ENCODE data around the gene PDS5A. TPM values are rescaled to one million over a fixed set of nuclear protein-coding genes. Genes with fewer than 3 reads are reported as not detected.

PDS5A gene
- total and polyA plus RNA-seq, 2 donors (not counting 3 experiments of a cell fraction or from before 2014, with no cell fraction given): 17.5 to 80.8 TPM

- POLR2A ChIA-PET: no interaction called here
- no peak overlapping the region for H3K9ac ChIP-seq (replicated peaks; ENCODE audit: extremely low read depth, insufficient read depth, low read length)
- no peak overlapping the region for H3K4me2 ChIP-seq (ENCODE audit: insufficient read depth, low read length)
- no peak overlapping the region for H2AFZ ChIP-seq (ENCODE audit: low read depth, low read length)
- H3K9me3 ChIP-seq (replicated peaks; ENCODE audit: control insufficient read depth, insufficient read depth, low read length): no peaks in the 10 kb centered on the region
- H3K27ac ChIP-seq (ENCODE audit: insufficient read depth, low read depth, low read length): no peak overlapping the region
- no TSS peak for BruUV-seq (replicated peaks)
- no peaks in the 10 kb centered on the region for H3K4me1 ChIP-seq (ENCODE audit: control insufficient read depth, extremely low read depth, insufficient read depth, low read length)
- dilution Hi-C loops (cut with MboI; ENCODE audit: extremely low pct_ligation_motif_present, low sequenced_read_pairs): no loop called here
- DNase-seq (ENCODE audit: low read depth, low spot score) (no peak), FAIRE-seq (no peak)
- H3K36me3 ChIP-seq (ENCODE audit: control insufficient read depth in 2 of 2, extremely low read depth in 1 of 2, insufficient read depth in 2 of 2, low read length in 2 of 2): peaks cover 3 to 16% of the 10 kb centered on the region in 2 experiments
- H3K4me3 ChIP-seq (replicated peaks in 1 of 3; ENCODE audit: insufficient read depth in 1 of 3, low read depth in 1 of 3, low read length in 3 of 3): no peak overlapping the region
- H3K27me3 ChIP-seq (ENCODE audit: control insufficient read depth in 2 of 2, insufficient read depth in 2 of 2, low read length in 2 of 2): no peaks in the 10 kb centered on the region
- no peaks in the 10 kb centered on the region for H3K9me1 ChIP-seq (replicated peaks; ENCODE audit: control insufficient read depth, extremely low read depth, insufficient read depth, low read length)
- intact Hi-C loops (cut with micrococcal nuclease): no loop called here
- no peaks in the 10 kb centered on the region for H4K20me1 ChIP-seq (replicated peaks; ENCODE audit: control insufficient read depth, extremely low read depth, insufficient read depth, low read length)
- CTCF ChIA-PET: interaction anchor here (1.3 to 1.4 kb wide), 2 partner anchors 8 to 12 kb away, joined by 3 to 5 read pairs; no protein-coding TSS in a partner anchor
- TF ChIP-seq EZH2 (IDR thresholded peaks at IDR 0.05; ENCODE audit: borderline replicate concordance, low read depth, low read length, severe bottlenecking) (no peak), FOS (IDR thresholded peaks at IDR 0.05; ENCODE audit: borderline replicate concordance, insufficient read depth, low read length) (no peak), MAX (IDR thresholded peaks at IDR 0.05; ENCODE audit: insufficient read depth, insufficient read length) (no peak), MYC (IDR thresholded peaks at IDR 0.05; ENCODE audit: low read depth, low read length) (no peak), GATA2 (IDR thresholded peaks at IDR 0.05; ENCODE audit: insufficient read depth, insufficient read length, low read depth, low read length) (no peak), JUN (IDR thresholded peaks at IDR 0.05; ENCODE audit: borderline replicate concordance, insufficient read depth, insufficient read length, low read depth) (no peak), POLR2AphosphoS5 (IDR thresholded peaks at IDR 0.05; ENCODE audit: insufficient read depth, low read depth, low read length) (no peak), CTCF (IDR thresholded peaks at IDR 0.05; ENCODE audit: extremely low read depth in 1 of 2, insufficient read depth in 1 of 2, low read depth in 1 of 2, low read length in 2 of 2) (no peak), POLR2A (IDR thresholded peaks at IDR 0.05; ENCODE audit: low read depth, low read length) (no peak)
- H3K79me2 ChIP-seq (ENCODE audit: control insufficient read depth, insufficient read depth, low read length): no peaks in the 10 kb centered on the region
These were observed 113.3 kb downstream of the PDS5A start for GRCh38 chr4:39864391-39864790.
